OCI-M2 (cell line): ENCODE measurements around the gene TMEM158.

Experiments
- DNase-seq: peaks from one replicate; lab custom pipeline; 2025; ENCODE audit not compliant: unreplicated experiment; lab: John Stamatoyannopoulos, UW

TMEM158 gene

GRCh38 chr3:45226206-45226915, at the start of gene TMEM158:
Gene TMEM158 (minus strand): TSS chr3:45226287. CDS start chr3:45226027, 260 bp downstream.
- no peak for DNase-seq

DNA sequence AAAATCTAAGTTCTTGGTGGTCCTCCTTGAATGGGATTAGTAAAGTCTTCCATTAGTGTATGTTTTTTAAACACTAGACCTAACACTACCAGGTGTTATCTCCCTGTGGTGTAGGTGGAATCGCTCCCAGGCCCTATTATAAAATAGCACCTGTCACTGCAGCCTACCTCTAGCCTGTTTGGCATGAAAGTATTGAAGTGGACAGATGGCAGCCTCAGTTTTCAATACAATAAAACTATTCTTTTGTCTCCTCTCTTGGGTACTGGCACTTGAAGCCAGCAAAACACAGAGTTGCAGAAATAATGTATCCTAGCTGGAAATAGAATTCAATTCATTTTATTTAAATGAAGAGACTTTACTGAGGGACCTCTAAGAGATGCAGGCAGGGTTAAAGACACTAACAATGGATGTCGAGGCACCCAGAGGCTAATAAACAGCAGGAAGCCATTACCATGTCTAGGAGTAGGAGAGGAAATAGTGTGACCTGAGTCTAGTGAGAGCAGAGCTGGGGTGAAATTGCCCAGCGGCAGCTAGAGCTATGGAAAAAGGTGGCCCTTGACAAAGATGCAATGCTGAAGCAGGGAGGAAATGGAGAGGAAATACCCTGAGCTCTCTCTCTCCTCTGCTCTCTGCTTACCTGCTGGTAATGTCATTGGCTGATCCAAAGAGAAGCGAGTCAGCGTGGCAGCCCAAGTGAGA, 49.1 kb upstream of the TMEM158 start:
- DNase-seq = no peak

DNA sequence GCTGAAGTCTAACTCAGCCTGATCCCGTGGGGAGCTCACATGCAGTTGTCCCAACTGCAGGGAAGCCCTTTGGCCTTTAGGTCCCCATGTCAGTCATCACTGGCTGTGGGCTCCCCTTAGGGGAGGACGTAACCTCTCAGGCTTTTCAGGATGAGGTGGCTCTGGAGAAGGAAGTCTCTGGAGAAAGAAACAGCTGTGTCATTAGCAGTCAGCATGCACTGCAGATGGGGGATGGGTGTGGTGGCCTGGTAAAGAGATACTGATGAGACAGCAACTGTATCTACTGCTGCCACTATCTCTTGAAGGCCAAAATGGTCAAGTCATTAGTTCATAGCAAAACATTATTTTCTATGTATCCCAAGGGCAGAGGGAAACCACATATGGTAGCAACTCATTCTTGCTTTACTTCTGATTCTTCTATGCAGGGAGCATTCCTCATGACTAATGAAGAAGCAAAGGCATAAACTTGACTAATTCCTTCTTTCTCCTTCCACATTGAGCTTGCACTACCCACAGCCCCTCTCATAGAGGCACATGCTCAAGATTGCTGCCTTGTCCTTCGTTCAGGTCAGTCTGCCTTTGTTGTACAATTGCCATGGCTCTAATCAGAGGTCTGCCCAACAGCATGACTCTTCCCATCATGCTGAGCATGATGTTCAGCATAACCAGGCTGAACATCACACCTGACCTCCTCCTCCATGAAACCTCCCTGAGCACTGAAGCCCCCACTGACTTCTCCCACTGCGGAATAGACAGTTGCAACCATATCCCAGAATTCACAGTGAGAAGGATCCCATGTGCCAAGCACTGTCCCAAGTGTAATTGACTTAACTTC, 47.8 kb upstream of the TMEM158 start:
- peak; percentile 4 for DNase-seq

- DNase-seq = no peak
Measured at GRCh38 chr3:45272828-45273470, 46.9 kb upstream of the TMEM158 start.

DNA sequence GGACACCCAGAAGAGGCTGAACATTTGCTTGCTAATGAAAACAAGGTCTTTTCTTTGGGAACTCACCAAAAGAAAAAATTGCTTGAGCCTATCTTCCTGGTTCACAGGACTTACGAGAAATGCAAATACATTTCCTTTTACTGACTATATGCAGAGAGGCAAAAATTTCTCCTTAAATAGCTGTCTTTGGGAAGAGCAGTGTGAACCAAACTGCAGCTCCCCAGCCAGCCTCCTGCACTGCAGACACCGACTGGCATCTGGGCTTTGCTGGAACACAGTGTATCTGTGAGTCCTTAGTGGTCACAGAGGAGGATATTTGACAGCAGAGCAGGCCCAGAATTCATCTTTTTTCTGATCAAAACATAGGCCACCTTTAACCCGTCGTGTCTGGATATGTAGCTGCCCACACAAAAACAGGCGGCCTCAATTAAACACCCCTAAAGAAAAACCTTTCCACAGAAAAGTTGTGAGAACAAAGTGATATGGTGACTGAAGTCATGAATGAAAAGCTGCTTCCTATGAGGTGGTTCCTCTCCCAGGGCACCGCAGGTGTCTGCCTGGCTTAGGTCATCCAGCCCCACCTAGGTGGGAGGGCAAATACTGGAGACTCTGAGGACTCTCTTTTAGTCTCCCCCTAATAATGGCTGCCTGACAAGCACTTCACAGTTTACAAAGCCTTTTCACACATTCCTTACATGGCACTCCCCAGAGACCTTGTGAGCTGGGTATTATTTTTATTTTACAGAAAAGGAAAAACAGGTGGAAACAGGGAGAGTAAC, 46.1 kb upstream of the TMEM158 start:
- no peak for DNase-seq

DNA sequence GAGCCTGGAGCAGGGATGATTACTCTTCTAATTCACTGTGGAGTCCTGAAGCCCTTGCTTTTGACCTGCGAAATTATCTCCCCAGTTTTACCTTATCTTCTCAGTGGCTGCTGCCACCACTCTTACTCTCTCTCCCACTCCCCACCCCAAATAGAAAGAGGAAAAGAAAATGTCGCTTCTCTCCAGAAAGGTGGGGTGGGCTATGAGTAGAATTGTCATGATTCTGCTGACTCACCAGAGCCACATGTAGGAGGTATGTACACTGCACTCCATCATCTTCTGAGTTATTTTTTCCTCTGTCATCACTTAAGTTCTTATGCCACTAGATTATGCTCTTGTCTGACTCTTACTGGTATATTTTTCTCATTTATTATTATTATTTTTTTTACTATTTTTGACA, 43.9 kb upstream of the TMEM158 start:
- DNase-seq = no peak

- DNase-seq = no peak
Measured at GRCh38 chr3:45267097-45267496, 41.0 kb upstream of the TMEM158 start.

- DNase-seq = no peak
Measured at GRCh38 chr3:45261333-45262110, 35.4 kb upstream of the TMEM158 start.

DNA sequence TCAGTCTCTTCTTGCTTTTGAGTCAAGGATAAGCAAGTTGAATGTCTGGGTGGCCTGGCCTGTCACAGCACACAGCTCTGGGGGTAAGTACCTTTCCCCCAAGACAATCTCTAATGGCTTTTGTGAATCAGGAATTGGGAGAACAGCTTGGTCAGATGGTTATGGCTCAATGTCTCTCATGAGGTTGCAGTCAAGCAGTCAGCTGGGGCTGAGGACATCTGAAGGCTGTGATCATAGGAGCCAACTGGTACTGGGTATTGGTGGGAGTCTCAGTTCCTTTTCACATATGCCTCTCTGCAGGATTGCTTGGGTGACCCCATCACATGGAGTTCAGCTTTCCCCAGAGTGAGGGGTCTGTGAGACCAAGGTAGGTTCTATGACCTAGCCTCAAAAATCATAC, 33.0 kb upstream of the TMEM158 start:
- DNase-seq = no peak

GRCh38 chr3:45258317-45258716, 32.2 kb upstream of the TMEM158 start:
- no peak for DNase-seq

GRCh38 chr3:45253316-45253715, 27.2 kb upstream of the TMEM158 start:
- no peak for DNase-seq

DNA sequence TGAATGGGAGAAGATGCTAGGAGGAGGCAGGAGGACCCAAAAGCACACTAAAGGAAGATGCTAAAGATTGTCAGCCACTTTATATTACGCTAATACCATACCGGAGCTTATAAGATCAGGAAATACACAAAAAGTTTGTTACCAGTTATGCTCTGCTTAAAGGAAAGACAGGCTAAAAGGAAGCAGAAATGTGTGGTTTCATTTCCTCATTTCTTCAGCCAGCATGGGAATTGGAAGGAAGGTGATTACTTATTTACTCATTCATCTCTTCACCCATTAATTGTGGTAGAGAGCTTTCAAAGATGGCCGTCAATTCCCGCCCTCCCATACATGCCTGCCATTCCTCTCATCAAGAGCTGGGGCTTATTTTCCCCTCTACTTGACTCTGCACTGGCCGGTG, 26.7 kb upstream of the TMEM158 start:
- no peak for DNase-seq

DNA sequence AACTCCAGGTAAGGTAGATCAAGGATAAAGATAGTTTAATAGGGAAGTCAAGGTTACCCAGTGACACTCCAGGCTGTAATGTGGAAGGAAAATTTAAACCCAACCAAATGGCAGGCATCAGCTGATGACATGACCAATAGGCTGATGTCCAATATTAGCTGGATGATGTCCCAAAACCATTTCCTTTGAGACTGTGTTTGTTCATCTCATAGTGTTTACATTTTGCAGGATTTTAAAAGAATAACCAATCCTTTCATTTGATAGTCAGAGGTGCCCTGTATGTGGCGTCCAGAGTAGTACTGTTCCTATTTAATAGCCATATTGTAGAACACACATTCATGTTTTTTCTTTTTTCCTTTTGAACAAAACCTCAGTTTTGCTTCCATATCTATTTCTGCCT, 23.3 kb upstream of the TMEM158 start:
- DNase-seq = no peak

GRCh38 chr3:45246241-45246640, 20.2 kb upstream of the TMEM158 start:
- DNase-seq = no peak

DNA sequence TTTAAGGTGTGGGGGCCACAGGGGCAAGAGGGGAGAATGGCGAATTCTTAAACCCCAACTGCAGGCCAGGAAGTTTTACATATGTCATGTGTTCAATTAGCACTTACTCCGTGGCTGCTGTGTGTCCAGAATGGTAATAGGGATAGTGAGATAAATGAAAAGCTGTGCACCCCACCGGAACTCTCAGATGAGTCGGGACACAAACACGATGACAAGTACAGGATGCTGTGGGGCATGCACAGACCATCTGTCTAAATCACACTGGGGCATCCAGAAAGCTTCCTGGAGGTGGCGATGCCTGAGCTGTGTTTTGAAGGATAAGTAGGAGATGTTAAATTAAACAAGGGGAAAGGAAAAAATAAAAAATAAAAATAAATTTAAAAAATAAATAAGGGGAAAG, 18.3 kb upstream of the TMEM158 start:
- no peak for DNase-seq

DNA sequence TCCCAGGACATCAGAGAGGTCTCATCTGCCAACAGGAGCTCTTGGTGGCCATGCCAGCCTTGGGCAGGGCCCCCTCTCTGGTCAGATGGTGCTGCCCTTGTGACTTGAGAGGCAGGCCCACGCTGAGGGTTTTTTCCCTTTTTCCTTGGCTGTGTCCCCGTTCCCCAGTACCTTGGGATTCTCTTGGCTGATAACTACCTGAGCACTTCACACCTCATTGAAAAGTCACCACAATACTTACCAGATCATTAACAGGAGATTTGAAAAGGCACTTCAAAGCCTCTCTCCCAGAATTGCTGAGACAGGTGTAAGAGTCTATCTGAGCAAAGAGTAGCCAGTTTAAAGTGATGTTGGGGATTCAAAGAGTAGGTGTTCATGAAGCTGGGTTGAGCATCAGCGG, 15.1 kb upstream of the TMEM158 start:
- DNase-seq = no peak

- DNase-seq = no peak
Measured at GRCh38 chr3:45240292-45240691, 14.2 kb upstream of the TMEM158 start.

- no peak for DNase-seq
Measured at GRCh38 chr3:45239254-45239653, 13.2 kb upstream of the TMEM158 start.

DNA sequence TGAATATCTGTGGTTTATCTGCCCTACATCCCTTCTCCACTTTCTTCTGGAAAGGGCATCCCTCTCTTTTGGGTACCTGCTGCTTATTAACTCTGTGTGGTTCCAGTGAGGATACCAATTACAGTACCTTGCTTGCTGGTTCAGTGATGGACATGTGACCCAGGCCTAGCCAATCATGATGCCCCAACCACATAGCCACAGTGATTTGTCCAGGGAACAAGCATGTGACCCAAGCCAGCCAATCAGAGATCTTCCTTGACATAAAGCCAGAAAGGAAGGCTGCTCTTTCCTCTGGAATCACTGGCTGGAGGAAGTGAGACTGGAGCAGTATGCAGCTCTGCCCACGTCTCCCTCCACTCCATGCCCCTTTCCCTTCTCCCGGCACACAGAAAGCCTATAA, 10.9 kb upstream of the TMEM158 start:
- no peak for DNase-seq

- no peak for DNase-seq
Measured at GRCh38 chr3:45235409-45235808, 9.3 kb upstream of the TMEM158 start.
